Measurements from ENCODE around the gene NKAIN2. TPM values are rescaled to one million over a fixed set of nuclear protein-coding genes. Genes with fewer than 3 reads are reported as not detected.

Gene NKAIN2
- total RNA-seq, 2 experiments from 2014 or later = not detected

DNA sequence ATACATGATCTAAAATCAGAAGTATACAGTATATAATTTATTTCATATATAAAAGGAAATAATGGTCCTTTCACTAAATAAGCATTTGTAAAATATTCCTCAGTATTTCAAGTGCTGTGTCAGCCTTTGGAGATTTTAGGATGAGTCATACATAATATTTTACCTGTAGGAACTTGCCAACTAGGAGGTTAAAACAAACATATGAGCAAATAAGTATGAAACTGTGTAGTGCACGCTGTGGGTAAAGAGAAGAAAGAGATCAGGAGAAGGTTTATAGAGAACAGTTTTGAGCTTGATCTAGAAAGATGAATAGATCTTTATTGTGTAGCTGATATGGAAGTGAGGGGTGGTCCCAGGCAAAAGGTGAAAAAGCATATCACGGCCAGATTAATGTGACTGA lies 988.7 kb downstream of the NKAIN2 start:
- no peak for DNase-seq
- H3K27me3 Mint-ChIP-seq = no peaks in the 10 kb centered on the region
- H3K9me3 Mint-ChIP-seq = no peaks in the 10 kb centered on the region
- no peaks in the 10 kb centered on the region for H3K36me3 Mint-ChIP-seq
- H3K27ac Mint-ChIP-seq = no peak overlapping the region
- H3K4me3 Mint-ChIP-seq = no peak overlapping the region
- no peaks in the 10 kb centered on the region for H3K4me1 Mint-ChIP-seq

DNA sequence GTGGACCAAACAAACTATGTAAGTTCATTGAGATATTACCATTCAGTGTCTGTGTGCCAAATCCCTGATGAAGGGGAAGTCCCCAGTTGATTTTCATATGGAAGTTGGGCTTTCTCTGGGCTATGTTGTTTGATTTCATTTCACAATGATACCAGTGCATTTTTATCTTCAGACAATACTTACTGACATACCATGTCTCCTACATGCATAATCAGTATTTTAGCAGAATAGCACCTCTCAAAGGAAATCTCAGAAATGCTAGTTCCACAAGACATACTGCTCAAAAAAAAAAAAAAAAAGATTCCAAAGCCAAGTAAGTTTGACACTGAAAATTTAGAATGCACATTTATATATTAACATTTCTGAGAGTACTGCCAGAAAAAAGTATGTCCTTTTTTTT lies 989.7 kb downstream of the NKAIN2 start:
- Mint-ChIP-seq H3K4me3 (no peak overlapping the region), H3K36me3 (no peaks in the 10 kb centered on the region), H3K27ac (no peak overlapping the region), H3K27me3 (no peaks in the 10 kb centered on the region), H3K9me3 (no peaks in the 10 kb centered on the region), H3K4me1 (no peaks in the 10 kb centered on the region)
- DNase-seq = no peak

DNA sequence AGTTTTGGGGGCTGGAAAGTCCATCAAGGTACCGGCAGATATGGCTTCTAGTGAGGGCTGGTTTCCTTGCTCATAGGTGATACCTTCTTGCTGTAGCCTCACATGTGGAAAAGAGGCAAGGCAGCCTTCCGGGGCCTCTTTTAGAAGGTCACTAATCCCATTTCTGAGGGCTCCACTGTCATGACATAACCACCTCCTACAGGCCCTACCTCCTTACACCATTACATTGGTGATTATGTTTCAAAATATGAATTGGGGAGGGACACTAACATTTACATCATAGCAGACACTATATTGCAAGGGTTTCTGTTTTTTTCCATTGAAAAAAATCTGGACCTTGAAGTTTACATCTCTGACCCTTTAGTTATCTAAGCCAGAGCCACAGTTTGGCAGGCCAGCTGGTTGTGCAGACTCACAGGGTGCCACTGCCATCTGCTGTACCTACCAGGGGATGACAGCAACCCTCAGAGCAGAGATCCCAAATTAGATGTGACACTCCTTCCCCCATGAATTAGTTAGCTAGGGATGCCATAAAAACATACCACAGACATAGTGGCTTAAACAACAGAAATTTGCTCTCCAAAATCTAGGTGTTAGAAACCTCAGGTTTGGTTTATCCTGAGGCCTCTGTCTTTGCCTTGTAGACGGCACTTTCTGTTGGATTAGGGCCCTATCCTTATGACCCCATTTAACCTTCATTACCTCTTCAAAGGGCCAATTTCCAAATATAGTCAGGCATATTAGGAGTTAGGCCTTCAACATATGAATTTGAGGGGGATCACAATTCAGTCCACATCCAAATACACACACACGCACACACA lies 992.2 kb downstream of the NKAIN2 start:
- no peaks in the 10 kb centered on the region for H3K4me1 Mint-ChIP-seq
- no peaks in the 10 kb centered on the region for H3K9me3 Mint-ChIP-seq
- no peak for DNase-seq
- no peak overlapping the region for H3K4me3 Mint-ChIP-seq
- no peaks in the 10 kb centered on the region for H3K36me3 Mint-ChIP-seq
- no peak overlapping the region for H3K27ac Mint-ChIP-seq
- H3K27me3 Mint-ChIP-seq = no peaks in the 10 kb centered on the region

DNA sequence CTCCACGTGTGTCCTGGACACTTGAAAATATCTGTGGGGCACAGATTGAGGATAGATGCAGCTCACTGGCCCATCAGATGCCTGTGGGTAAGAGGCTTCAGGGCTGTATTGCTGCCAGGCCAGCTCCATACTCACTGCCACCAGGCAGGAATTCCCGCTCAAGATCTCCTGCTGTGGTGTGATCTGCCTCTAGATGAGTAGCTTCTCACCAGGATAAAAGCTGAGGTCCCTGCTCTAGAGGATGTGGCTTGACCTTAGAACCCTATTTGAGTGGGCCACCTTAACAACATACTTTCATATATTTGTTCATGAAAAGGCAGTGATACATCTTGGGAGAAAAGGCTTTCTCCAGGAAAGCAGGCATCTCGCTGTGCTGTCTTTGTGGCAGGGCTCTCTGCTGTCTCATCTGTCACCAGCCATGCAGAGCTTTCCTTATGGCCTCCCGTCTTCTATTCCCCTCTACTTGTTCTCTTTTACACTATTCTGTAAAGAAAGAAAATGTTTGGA lies 992.9 kb downstream of the NKAIN2 start:
- no peaks in the 10 kb centered on the region for H3K9me3 Mint-ChIP-seq
- no peaks in the 10 kb centered on the region for H3K4me1 Mint-ChIP-seq
- H3K36me3 Mint-ChIP-seq = no peaks in the 10 kb centered on the region
- no peaks in the 10 kb centered on the region for H3K27me3 Mint-ChIP-seq
- DNase-seq = no peak
- H3K4me3 Mint-ChIP-seq = no peak overlapping the region
- no peak overlapping the region for H3K27ac Mint-ChIP-seq

DNA sequence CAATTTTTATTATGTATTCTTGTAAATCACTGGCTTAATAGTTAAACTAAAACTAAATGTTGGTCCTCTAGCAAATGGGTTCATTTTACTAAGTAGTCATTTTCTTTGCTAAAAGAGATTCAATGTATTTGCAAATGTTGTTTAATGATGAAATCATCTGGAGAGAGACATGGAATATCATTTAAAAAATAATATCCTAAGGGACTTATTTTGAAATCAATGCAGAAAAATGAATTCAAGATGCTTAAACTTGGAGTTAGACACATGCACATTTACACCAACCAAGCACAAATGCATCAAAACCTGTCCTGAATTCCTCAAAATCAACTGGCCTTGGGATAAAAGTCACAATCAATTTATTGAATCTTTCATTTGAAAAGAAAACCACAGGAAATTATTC lies 993.6 kb downstream of the NKAIN2 start:
- Mint-ChIP-seq H3K27me3 (no peaks in the 10 kb centered on the region), H3K4me1 (no peaks in the 10 kb centered on the region), H3K9me3 (no peaks in the 10 kb centered on the region), H3K4me3 (no peak overlapping the region), H3K27ac (no peak overlapping the region), H3K36me3 (no peaks in the 10 kb centered on the region)
- no peak for DNase-seq

DNA sequence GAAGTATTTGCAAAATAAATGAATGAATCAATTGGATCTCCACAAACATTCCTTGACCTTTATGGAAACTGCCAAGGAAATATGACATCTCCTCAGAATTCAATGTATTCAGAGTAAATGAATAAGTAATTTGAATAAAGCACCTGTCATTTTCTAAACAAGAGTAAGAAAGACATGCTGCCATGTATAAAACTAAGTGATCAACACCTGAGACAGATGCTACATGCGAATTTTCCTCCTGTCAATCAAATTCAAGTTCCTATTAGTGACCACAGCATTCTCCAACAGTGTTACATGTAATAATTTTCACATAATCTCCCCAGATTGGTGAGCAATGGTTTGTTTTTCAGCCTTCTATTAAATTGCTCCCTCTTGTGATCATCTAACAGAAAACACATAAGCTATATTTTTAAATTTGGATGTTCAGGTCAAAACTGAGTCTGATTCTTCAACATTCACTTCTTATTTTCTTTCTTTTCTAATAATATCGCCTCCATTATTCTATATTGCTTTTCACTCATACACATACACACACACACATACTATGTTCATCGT lies 995.4 kb downstream of the NKAIN2 start:
- Mint-ChIP-seq H3K4me3 (no peak overlapping the region), H3K27me3 (no peaks in the 10 kb centered on the region), H3K36me3 (no peaks in the 10 kb centered on the region), H3K27ac (no peak overlapping the region), H3K9me3 (no peaks in the 10 kb centered on the region), H3K4me1 (no peaks in the 10 kb centered on the region)
- no peak for DNase-seq

DNA sequence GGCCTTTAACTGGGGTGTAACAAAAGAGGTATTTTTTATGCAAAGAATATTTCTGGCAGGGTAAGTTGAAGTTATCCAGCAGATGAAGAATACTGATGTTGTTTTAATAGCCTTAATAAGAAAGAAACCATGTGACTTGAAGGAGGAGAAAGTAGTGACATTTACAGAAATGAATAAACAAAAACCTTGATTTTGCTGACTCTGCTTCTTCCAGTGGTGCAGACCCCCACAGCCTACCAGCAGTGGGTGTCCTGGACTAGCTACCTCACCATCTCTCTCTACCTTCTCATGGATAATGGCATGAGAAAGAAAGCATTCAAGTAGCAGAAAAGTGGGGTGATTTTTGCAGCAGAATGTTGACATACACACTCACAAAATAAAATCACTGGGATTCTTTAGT lies 996.0 kb downstream of the NKAIN2 start:
- Mint-ChIP-seq H3K4me1 (no peaks in the 10 kb centered on the region), H3K27me3 (no peaks in the 10 kb centered on the region), H3K36me3 (no peaks in the 10 kb centered on the region), H3K4me3 (no peak overlapping the region), H3K27ac (no peak overlapping the region), H3K9me3 (no peaks in the 10 kb centered on the region)
- DNase-seq = no peak

DNA sequence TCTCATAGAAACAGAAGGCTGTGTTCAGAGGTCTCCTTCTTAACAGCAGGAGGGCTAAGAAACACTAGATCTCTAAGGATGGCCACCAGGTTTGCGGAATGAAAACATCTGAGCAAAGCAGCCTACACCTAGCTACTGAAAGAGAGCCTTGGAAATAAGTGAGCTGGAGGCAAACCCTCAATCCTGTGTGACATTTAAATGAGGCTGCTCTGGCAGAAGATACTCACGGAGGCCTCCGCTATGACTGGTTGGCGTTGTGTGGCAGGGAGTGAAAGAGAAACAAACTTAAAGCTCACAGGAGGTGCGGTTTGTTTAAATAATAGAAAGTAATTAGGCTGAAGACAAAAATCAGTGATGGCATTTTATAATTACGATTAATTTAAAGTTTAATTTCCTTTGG lies 996.6 kb downstream of the NKAIN2 start:
- Mint-ChIP-seq H3K4me3 (no peak overlapping the region), H3K27ac (no peak overlapping the region), H3K4me1 (no peaks in the 10 kb centered on the region), H3K36me3 (no peaks in the 10 kb centered on the region), H3K27me3 (no peaks in the 10 kb centered on the region), H3K9me3 (no peaks in the 10 kb centered on the region)
- DNase-seq = no peak

DNA sequence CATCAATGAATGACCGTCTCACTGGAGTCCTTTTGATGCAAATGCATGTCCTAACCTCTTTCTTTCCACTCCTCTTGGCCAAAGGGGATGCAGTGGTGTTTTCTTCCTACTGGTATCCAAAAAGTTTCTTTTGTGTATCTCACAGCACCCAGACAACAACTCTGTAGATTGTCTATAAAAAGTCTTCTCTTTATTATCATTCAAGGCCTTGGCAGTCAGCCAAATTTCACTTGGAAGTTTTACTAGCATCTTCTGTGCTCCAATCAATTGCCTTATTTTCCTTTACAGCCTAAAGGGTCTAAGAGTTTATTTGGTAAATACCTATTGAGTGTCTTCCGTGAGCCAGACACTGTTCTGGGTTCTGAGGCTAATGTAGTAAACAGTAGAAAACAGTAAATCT lies 1008.4 kb downstream of the NKAIN2 start:
- Mint-ChIP-seq H3K4me1 (no peaks in the 10 kb centered on the region), H3K36me3 (no peaks in the 10 kb centered on the region), H3K4me3 (no peak overlapping the region), H3K9me3 (peaks cover 2% of the 10 kb centered on the region), H3K27ac (no peak overlapping the region), H3K27me3 (no peaks in the 10 kb centered on the region)
- no peak for DNase-seq

DNA sequence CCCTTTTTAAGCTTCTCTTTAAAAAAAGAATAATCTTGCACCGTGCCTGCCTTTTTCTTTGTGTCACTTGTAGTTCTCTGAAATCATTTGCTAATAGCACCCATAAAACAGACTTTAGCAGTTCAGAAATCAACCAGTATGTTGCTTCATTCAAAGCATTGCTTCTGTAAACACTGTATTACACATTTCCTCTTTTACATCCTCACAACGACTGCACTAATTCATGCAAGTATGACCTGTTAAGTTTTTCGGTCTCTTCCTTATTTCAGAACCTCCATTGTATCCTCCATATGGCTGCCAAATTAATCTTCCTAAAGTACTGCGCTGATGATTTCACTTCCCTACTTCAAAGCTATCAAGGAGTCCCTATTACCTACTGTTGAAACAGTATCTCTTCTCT lies 1015.7 kb downstream of the NKAIN2 start:
- Mint-ChIP-seq H3K27me3 (no peaks in the 10 kb centered on the region), H3K9me3 (no peaks in the 10 kb centered on the region), H3K4me1 (no peaks in the 10 kb centered on the region), H3K4me3 (no peak overlapping the region), H3K27ac (no peak overlapping the region), H3K36me3 (no peaks in the 10 kb centered on the region)
- DNase-seq = no peak

DNA sequence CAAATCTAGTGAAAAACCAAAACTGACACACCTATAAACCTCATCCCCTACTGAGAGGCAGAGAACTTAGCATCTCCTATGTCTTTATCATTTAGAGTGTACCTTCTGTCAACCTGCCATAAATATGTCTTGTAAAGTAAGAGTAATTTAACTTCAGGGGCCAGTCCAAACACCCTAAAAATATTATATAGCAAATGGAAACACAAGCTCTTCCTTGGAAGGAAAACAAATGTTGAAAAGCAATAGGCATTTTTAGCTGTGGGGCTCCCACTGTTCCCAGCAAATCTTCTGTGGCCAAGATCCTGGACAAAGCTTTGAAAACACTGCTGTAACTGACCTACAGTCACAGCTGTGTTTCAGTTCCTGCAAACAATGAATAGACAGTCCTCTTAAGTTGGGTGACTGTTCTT lies 1018.5 kb downstream of the NKAIN2 start:
- Mint-ChIP-seq H3K4me1 (no peaks in the 10 kb centered on the region), H3K36me3 (no peaks in the 10 kb centered on the region), H3K27me3 (no peaks in the 10 kb centered on the region), H3K9me3 (no peaks in the 10 kb centered on the region), H3K4me3 (no peak overlapping the region), H3K27ac (no peak overlapping the region)
- no peak for DNase-seq

DNA sequence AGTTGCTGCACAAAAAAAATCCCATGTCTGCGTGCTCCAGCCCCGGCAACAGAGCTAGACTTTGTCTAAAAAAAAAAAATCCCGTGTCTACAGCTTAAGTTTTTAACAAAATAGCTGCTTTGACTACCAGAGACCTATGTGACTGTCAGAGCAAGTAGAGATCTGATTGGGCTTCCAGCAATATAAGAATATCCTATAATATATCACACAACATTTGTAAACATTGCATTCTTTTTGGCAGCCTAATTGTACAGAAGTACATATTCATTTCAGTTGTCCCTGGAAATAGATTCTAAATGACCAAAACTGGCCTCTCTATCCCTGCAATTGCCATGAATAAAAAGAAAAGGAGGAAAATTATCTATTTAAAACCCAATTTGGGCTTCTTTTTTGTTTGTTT lies 1019.1 kb downstream of the NKAIN2 start:
- H3K27ac Mint-ChIP-seq = no peak overlapping the region
- no peak for DNase-seq
- no peaks in the 10 kb centered on the region for H3K9me3 Mint-ChIP-seq
- H3K4me3 Mint-ChIP-seq = no peak overlapping the region
- no peaks in the 10 kb centered on the region for H3K4me1 Mint-ChIP-seq
- no peaks in the 10 kb centered on the region for H3K27me3 Mint-ChIP-seq
- no peaks in the 10 kb centered on the region for H3K36me3 Mint-ChIP-seq

DNA sequence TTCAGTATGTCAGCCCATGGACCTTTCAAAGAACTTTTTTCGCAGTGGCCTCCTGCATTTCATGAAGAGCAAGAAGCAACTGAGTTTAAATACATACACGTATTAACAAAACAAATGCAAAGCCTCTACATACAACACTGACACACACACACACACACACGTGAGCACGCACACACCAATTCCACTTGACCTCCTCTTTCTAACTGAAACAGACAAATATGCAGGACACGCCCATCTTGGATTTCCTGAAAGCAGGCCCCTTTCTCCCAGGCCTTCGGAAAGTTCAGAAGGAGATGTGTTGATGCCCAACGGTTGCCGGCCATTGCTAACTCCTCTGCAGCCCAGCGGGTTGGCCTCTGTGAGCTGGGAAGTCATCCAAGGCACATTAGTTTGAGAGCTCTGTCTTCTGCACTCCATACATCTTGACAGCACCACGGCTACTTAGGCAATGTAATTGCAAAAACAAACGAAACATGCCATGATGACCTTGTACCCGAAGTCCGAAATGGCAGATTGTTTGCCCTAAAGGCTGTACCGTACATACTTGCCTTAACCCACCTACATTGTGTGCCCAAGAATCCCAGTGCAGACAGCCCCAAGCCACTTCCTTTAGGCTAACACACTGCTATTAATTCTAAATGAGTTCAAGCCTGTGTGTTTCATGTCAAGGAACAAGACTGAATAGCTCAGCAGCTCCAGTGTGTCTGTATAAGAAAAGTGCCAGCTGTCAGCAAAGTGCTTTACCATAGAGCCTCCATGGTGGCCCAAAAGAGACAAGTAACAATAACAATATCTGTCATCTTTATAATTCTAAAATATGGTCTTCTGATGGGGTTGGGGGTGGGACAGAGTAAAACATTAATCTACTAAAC lies 1019.8 kb downstream of the NKAIN2 start:
- H3K27ac Mint-ChIP-seq = no peak overlapping the region
- DNase-seq = no peak
- H3K4me1 Mint-ChIP-seq = no peaks in the 10 kb centered on the region
- H3K9me3 Mint-ChIP-seq = no peaks in the 10 kb centered on the region
- no peak overlapping the region for H3K4me3 Mint-ChIP-seq
- no peaks in the 10 kb centered on the region for H3K36me3 Mint-ChIP-seq
- H3K27me3 Mint-ChIP-seq = no peaks in the 10 kb centered on the region

DNA sequence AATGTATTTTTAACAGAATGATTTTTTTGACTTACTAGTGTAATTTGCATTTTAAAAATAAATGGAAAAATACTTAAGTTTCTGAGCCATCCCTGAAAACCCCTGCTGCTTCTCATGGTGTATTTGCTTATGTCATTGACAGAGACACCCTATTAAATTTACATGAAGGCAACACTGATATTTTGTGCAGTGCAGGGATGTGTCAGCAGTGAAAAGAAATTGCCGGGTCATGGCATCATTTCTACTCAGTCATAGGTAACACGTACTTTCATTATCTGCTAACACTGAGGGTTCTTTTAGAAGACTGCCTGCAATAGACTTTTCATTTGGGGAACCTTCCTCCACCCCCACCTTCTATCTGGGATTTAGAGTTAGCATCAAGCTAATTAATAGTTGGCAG lies 1021.9 kb downstream of the NKAIN2 start:
- Mint-ChIP-seq H3K4me1 (no peaks in the 10 kb centered on the region), H3K4me3 (no peak overlapping the region)

DNA sequence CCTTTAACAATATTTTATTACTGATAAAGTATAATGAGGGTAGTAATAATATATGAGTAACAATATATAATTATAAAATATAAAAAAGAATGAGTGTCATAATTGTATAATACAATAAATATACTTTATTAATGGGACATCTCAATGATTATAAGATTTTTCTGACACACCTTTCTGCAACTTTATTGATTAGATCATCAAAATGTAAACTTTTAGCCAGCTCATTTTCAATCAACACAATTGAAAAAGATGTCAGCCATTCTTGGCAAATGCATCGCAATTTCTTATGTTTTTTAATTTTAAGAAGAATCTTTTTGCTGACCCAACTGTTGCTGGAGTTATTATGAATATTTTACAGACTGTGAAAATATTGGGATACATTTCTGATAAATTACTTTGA lies 1026.2 kb downstream of the NKAIN2 start:
- Mint-ChIP-seq H3K27me3 (peaks cover 4% of the 10 kb centered on the region), H3K4me3 (no peak overlapping the region), H3K36me3 (no peaks in the 10 kb centered on the region), H3K9me3 (no peaks in the 10 kb centered on the region), H3K27ac (no peak overlapping the region), H3K4me1 (no peaks in the 10 kb centered on the region)
- DNase-seq = no peak

More for the DNA sequence above, 1021.9 kb downstream of the NKAIN2 start:
- no peaks in the 10 kb centered on the region for H3K9me3 Mint-ChIP-seq
- no peaks in the 10 kb centered on the region for H3K36me3 Mint-ChIP-seq
- no peak overlapping the region for H3K27ac Mint-ChIP-seq
- no peaks in the 10 kb centered on the region for H3K27me3 Mint-ChIP-seq
- no peak for DNase-seq
